Measurements from ENCODE around the gene GLRA3. TPM values are rescaled to one million over a fixed set of nuclear protein-coding genes. Genes with fewer than 3 reads are reported as not detected.
"Not testable (repeated sequence)": the region's sequence is repeated elsewhere in the genome, so short reads cannot be mapped to it uniquely, and the experiment has no call there.

Gene GLRA3
- total RNA-seq, 2 donors from 2014 or later = not detected

- no peak for DNase-seq (ENCODE audit: low spot score in 2 of 2)
- no peak for ATAC-seq
- no peaks in the 10 kb centered on the region for H3K36me3 Mint-ChIP-seq
- H3K27ac Mint-ChIP-seq = no peak overlapping the region
- H3K9me3 Mint-ChIP-seq = no peaks in the 10 kb centered on the region
These were observed 126.0 kb downstream of the GLRA3 start for GRCh38 chr4:174702979-174703478.

DNA sequence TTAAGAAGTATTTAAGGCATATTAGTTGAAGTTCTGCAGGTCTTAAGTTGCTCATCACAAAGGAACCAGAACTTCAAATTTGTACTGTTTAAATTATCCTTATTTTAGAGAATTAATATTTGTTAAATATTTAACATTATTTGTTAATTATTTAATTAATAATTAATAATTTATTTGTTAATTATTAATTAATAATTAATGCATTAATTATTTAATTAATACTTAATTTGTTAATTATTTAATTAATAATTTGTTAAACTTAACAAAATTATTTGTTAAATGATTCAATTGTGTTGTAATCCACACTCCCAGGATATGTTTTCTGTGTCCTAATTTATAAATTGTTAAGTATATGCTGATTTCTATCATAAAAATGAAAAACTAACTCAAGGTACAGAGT lies 129.4 kb downstream of the GLRA3 start:
- no peaks in the 10 kb centered on the region for H3K36me3 Mint-ChIP-seq
- no peaks in the 10 kb centered on the region for H3K9me3 Mint-ChIP-seq
- no peak overlapping the region for H3K27ac Mint-ChIP-seq
- no peak for ATAC-seq
- DNase-seq (ENCODE audit: low spot score in 2 of 2) = no peak

DNA sequence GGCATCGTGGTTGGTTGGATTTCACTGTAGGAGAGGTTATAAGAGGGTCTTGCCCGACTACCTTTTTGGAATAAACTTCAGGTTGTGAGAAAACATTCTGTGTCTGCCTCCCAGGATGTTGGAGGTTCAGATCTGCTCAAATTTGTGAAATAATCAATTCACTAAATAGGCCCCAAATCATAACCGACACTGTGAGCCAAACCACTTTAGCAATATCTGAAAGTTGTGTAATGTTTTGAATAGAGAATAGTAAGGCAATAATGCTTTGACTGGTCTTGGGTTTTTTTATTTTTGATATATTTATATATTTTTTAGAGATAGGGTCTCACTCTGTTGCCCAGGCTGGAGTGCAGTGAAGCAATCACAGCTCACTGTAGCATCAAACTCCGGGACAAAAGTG lies 131.2 kb downstream of the GLRA3 start:
- ATAC-seq (no peak), DNase-seq (ENCODE audit: low spot score in 2 of 2) (no peak)
- Mint-ChIP-seq H3K9me3 (no peaks in the 10 kb centered on the region), H3K27ac (no peak overlapping the region), H3K36me3 (no peaks in the 10 kb centered on the region)

DNA sequence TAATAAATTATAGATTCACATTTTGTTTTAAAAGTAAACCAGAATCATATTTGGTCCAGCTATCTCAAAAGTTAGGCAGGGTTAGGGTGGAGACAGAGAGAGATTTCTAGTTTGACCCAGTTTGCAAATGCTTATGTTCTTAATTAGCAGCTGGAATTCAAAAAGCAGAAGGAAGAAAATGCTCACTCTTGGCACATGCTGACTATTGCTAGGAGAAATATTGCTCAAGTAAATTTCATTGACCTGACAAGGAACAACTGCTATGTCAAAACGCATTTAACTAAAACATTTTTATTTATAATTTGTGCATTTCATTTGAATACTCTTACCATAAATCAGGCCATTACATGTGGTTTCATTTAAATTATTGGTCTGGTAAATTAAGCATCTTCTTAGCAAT lies 131.8 kb downstream of the GLRA3 start:
- no peaks in the 10 kb centered on the region for H3K36me3 Mint-ChIP-seq
- DNase-seq (ENCODE audit: low spot score in 2 of 2) = no peak
- H3K9me3 Mint-ChIP-seq = no peaks in the 10 kb centered on the region
- ATAC-seq = no peak
- H3K27ac Mint-ChIP-seq = no peak overlapping the region

DNA sequence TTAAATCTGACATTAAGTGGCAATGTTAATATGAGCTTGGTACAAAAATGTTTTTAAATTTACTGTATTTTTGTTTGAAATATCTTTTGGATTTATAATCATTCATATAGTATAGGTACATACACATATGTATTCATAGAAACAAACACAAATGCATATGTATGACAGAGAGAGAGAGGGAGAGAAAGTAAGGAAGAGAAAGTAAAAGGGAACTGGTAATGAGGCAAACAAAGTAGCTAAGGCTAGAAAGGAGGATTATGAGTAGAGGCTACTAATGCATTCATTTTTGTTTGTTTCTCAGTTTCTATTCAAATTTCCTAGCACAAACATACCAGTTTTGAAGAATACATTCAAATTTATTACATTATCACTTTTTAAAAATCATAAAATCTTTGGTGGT lies 132.4 kb downstream of the GLRA3 start:
- Mint-ChIP-seq H3K9me3 (no peaks in the 10 kb centered on the region), H3K27ac (no peak overlapping the region), H3K36me3 (no peaks in the 10 kb centered on the region)
- no peak for DNase-seq (ENCODE audit: low spot score in 2 of 2)
- ATAC-seq = no peak

DNA sequence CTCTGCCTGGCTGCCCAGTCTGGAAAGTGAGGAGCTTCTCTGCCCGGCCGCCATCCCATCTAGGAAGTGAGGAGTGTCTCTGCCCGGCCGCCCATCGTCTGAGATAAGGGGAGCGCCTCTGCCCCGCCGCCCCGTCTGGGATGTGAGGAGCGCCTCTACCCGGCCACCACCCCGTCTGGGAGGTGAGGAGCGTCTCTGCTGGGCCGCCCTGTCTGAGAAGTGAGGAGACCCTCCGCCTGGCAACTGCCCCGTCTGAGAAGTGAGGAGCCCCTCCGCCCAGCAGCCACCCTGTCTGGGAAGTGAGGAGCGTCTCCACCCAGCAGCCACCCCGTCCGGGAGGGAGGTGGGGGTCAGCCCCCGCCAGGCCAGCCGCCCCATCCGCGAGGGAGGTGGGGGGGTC lies 137.2 kb downstream of the GLRA3 start:
- H3K27ac Mint-ChIP-seq, H3K36me3 Mint-ChIP-seq: not testable (repeated sequence)

GRCh38 chr4:174690665-174691064 lies 138.4 kb downstream of the GLRA3 start:
- Mint-ChIP-seq H3K27ac (no peak overlapping the region), H3K9me3 (peaks cover 7 to 8% of the 10 kb centered on the region in 2 donors), H3K36me3 (peaks cover 0 to 9% of the 10 kb centered on the region in 2 donors)
- DNase-seq (ENCODE audit: low spot score in 2 of 2) = no peak
- ATAC-seq = no peak

More for the DNA sequence above, 137.2 kb downstream of the GLRA3 start:
- DNase-seq (ENCODE audit: low spot score in 2 of 2); H3K9me3 Mint-ChIP-seq; ATAC-seq: not testable (repeated sequence)

GRCh38 chr4:174689618-174690017 lies 139.4 kb downstream of the GLRA3 start:
- DNase-seq (ENCODE audit: low spot score in 2 of 2) = no peak
- H3K36me3 Mint-ChIP-seq = peaks cover 0 to 9% of the 10 kb centered on the region in 2 donors
- no peak for ATAC-seq
- no peak overlapping the region for H3K27ac Mint-ChIP-seq
- peaks cover 7 to 8% of the 10 kb centered on the region in 2 donors for H3K9me3 Mint-ChIP-seq

- ATAC-seq (no peak), DNase-seq (ENCODE audit: low spot score in 2 of 2) (no peak)
- peaks cover 7 to 8% of the 10 kb centered on the region in 2 donors for H3K9me3 Mint-ChIP-seq
- H3K36me3 Mint-ChIP-seq = peaks cover 0 to 9% of the 10 kb centered on the region in 2 donors
- no peak overlapping the region for H3K27ac Mint-ChIP-seq
These were observed 142.2 kb downstream of the GLRA3 start for GRCh38 chr4:174686826-174687225.

- H3K27ac Mint-ChIP-seq = no peak overlapping the region
- DNase-seq (ENCODE audit: low spot score in 2 of 2) (no peak), ATAC-seq (peak; percentile 48 to 75)
- no peaks in the 10 kb centered on the region for H3K36me3 Mint-ChIP-seq
- H3K9me3 Mint-ChIP-seq = no peaks in the 10 kb centered on the region
These were observed 147.2 kb downstream of the GLRA3 start for GRCh38 chr4:174681723-174682300.

- H3K9me3 Mint-ChIP-seq = no peaks in the 10 kb centered on the region
- DNase-seq (ENCODE audit: low spot score in 2 of 2) = no peak
- no peak overlapping the region for H3K27ac Mint-ChIP-seq
- ATAC-seq = no peak
- no peaks in the 10 kb centered on the region for H3K36me3 Mint-ChIP-seq
These were observed 154.7 kb downstream of the GLRA3 start for GRCh38 chr4:174674305-174674840.

GRCh38 chr4:174673865-174674264 lies 155.2 kb downstream of the GLRA3 start:
- ATAC-seq = no peak
- no peak overlapping the region for H3K27ac Mint-ChIP-seq
- no peaks in the 10 kb centered on the region for H3K36me3 Mint-ChIP-seq
- H3K9me3 Mint-ChIP-seq = no peaks in the 10 kb centered on the region
- no peak for DNase-seq (ENCODE audit: low spot score in 2 of 2)

DNA sequence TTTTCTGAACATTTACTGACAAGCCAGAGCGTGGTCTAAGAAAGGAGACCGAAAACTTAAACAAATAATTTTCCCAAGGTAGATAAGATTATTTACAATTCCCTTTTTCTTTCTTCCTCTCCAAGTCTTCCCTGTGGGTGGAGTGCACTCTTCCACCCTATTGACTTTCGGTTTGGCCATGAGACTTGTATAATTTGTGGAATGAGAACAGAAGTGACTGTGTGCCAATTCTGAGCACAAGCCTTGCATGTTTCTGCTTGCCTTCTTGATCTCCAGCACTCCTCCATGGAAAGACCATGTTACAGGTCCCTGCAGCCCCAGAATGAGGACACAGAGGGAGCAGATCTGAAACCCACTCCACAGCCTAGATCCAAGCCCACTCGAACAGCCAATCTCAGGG lies 156.8 kb downstream of the GLRA3 start:
- no peaks in the 10 kb centered on the region for H3K9me3 Mint-ChIP-seq
- no peaks in the 10 kb centered on the region for H3K36me3 Mint-ChIP-seq
- ATAC-seq (no peak), DNase-seq (ENCODE audit: low spot score in 2 of 2) (no peak)
- H3K27ac Mint-ChIP-seq = no peak overlapping the region

- Mint-ChIP-seq H3K27ac (no peak overlapping the region), H3K9me3 (no peaks in the 10 kb centered on the region), H3K36me3 (no peaks in the 10 kb centered on the region)
- no peak for DNase-seq (ENCODE audit: low spot score in 2 of 2)
- ATAC-seq = no peak
These were observed 159.8 kb downstream of the GLRA3 start for GRCh38 chr4:174669270-174669669.

- Mint-ChIP-seq H3K36me3 (no peaks in the 10 kb centered on the region), H3K27ac (no peak overlapping the region), H3K9me3 (no peaks in the 10 kb centered on the region)
- ATAC-seq (no peak), DNase-seq (ENCODE audit: low spot score in 2 of 2) (no peak)
These were observed 163.2 kb downstream of the GLRA3 start for GRCh38 chr4:174665799-174666198.

DNA sequence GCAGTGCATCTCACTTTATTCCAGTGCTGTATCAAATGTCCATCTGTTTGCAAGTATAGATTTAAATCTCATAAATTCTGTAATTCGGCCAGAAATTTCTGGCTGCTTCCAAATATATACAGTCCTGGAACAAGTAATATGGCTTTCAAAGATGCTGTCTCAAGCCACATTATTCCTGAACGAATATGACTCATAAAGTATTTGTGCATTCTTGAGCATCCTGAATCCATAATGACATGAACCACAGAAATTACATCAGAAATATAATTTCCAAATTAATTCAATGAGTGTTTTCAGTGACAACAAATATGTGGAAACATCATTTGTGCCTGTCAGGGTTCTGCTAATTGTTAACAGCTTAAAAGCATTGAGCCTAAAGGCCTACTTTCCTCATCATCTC lies 165.8 kb downstream of the GLRA3 start:
- no peaks in the 10 kb centered on the region for H3K9me3 Mint-ChIP-seq
- H3K27ac Mint-ChIP-seq = no peak overlapping the region
- no peak for DNase-seq (ENCODE audit: low spot score in 2 of 2)
- H3K36me3 Mint-ChIP-seq = no peaks in the 10 kb centered on the region
- ATAC-seq = no peak

- Mint-ChIP-seq H3K9me3 (no peaks in the 10 kb centered on the region), H3K27ac (no peak overlapping the region), H3K36me3 (no peaks in the 10 kb centered on the region)
- ATAC-seq = no peak
- no peak for DNase-seq (ENCODE audit: low spot score in 2 of 2)
These were observed 170.8 kb downstream of the GLRA3 start for GRCh38 chr4:174658246-174658645.

DNA sequence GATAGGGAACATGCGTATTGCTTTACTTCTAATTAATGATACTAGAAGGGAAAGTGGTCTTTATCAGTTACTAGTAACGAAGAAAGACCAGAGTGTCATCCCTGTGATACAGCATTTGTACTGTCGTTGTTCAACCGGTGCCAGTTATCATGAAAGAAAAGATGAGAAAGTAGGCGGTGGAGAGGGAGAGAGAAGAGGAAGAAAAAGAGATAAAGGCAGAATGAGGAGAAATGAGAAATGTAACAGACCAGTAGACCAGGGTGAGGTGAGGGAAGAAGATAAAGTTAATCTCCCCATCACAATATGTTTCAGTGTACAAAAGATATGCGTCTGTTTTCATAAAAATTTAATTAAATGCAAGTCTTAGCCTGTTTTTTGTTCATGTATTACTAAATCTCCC lies 171.6 kb downstream of the GLRA3 start:
- H3K27ac Mint-ChIP-seq = no peak overlapping the region
- ATAC-seq (no peak), DNase-seq (ENCODE audit: low spot score in 2 of 2) (no peak)
- no peaks in the 10 kb centered on the region for H3K9me3 Mint-ChIP-seq
- H3K36me3 Mint-ChIP-seq = no peaks in the 10 kb centered on the region

Data from activated naive CD4-positive, alpha-beta T cell treated with anti-CD3 and anti-CD28 coated beads, Interleukin-2, amount 50 U/mL, for 72 hours (primary cell).